PC-9 (cell line): ENCODE data around the gene PRLH. TPM values are rescaled to one million over a fixed set of nuclear protein-coding genes. Genes with fewer than 3 reads are reported as not detected.
"Not testable (repeated sequence)": the region's sequence is repeated elsewhere in the genome, so short reads cannot be mapped to it uniquely, and the experiment has no call there.

ENCODE experiments used
- BruUV-seq: library from RNA; stranded (reverse); fragments of 400-500 nt; replicated peaks from 2 replicates; lab custom pipeline; 2021; lab: Mats Ljungman, UMichigan
- CTCF ChIA-PET: fragments of 300-600 bp; sonication (Branson Sonifier 250); formaldehyde crosslinking; loops from one replicate; lab custom pipeline; 2022; ENCODE audit warnings: antibody characterized with exemption; lab: Charles Lee
- POLR2A ChIA-PET: fragments of 300-600 bp; sonication (Branson Sonifier 250); formaldehyde crosslinking; loops from one replicate; lab custom pipeline; 2022; ENCODE audit warnings: antibody characterized with exemption; ENCODE audit not compliant: unreplicated experiment; lab: Charles Lee
- DNase-seq, 2 experiments: peaks; one replicate each; pipeline versions ENCODE4 v3.0.0 to v3.0.0-alpha.2; 2015 to 2022; ENCODE audit warnings: mixed read lengths in 1 of 2
- H2AFZ ChIP-seq: fragments of 200-600 bp; sonication (generic); 2 replicates; pipeline ENCODE4 v1.8.1; 2017; ENCODE audit warnings: antibody characterized with exemption
- H3F3A ChIP-seq: fragments of 200-600 bp; sonication (generic); 2 replicates; pipeline ENCODE4 v1.8.1; 2017; ENCODE audit warnings: antibody characterized with exemption, mild to moderate bottlenecking, low read depth; ENCODE audit not compliant: insufficient read depth
- H3K27ac ChIP-seq: fragments of 200-600 bp; sonication (generic); 2 replicates; pipeline ENCODE4 v1.6.1; 2016; ENCODE audit warnings: mixed run types
- H3K27me3 ChIP-seq: fragments of 200-600 bp; sonication (generic); 2 replicates; pipeline ENCODE4 v1.6.1; 2016; ENCODE audit warnings: low read depth, mixed run types; ENCODE audit not compliant: insufficient read depth
- H3K36me3 ChIP-seq: fragments of 200-600 bp; sonication (generic); 2 replicates; pipeline ENCODE4 v1.6.1; 2016; ENCODE audit warnings: low read depth, mixed run types
- H3K4me1 ChIP-seq: fragments of 200-600 bp; sonication (generic); replicated peaks from 2 replicates; pipeline ENCODE4 v1.6.1; 2016; ENCODE audit warnings: mixed run types; ENCODE audit not compliant: insufficient read depth
- H3K4me2 ChIP-seq: fragments of 200-600 bp; sonication (generic); 2 replicates; pipeline ENCODE4 v1.6.1; 2017; ENCODE audit warnings: mixed run types
- H3K4me3 ChIP-seq: fragments of 200-600 bp; sonication (generic); 2 replicates; pipeline ENCODE4 v1.6.1; 2016; ENCODE audit warnings: mixed run types
- H3K79me2 ChIP-seq: fragments of 200-600 bp; sonication (generic); 2 replicates; pipeline ENCODE4 v1.6.1; 2017; ENCODE audit warnings: low read depth, mixed run types
- H3K9me2 ChIP-seq: fragments of 200-600 bp; sonication (generic); 2 replicates; pipeline ENCODE4 v1.8.1; 2017; ENCODE audit warnings: mild to moderate bottlenecking; ENCODE audit not compliant: insufficient read depth
- H3K9me3 ChIP-seq: fragments of 200-600 bp; sonication (generic); 2 replicates; pipeline ENCODE4 v1.8.1; 2016; ENCODE audit warnings: low read depth; ENCODE audit not compliant: insufficient read depth
- H4K20me1 ChIP-seq: fragments of 200-600 bp; sonication (generic); 2 replicates; pipeline ENCODE4 v1.8.1; 2017; ENCODE audit not compliant: insufficient read depth
- EZH2 ChIP-seq: fragments of 200-600 bp; sonication (generic); IDR thresholded peaks from 2 replicates; pipeline ENCODE4 v1.8.0; 2017; ENCODE audit warnings: antibody characterized with exemption, low read depth
- intact Hi-C: fragments of 100-400 bp; cut with micrococcal nuclease; formaldehyde crosslinking; loops from one replicate; pipeline ENCODE4 v1.10.0; 2022; ENCODE audit not compliant: unreplicated experiment
- total RNA-seq: library from RNA; stranded (reverse); gene quantifications from 2 replicates; pipeline ENCODE4 v1.2.3, GENCODE V29; 2021
- TF ChIP-seq, protein P1 (sequence below): fragments of 200-600 bp; sonication (generic); conservative IDR thresholded peaks from 2 replicates; pipeline ENCODE4 v1.6.1; 2017; ENCODE audit warnings: mixed run types, antibody characterized with exemption, mild to moderate bottlenecking, moderate library complexity

Gene PRLH
- total RNA-seq, 1 experiment from 2014 or later: not detected

GRCh38 chr2:237604960-237605359 lies 38.6 kb downstream of the PRLH start:
- no peak overlapping the region for H2AFZ ChIP-seq
- POLR2A ChIA-PET: no interaction called here

GRCh38 chr2:237606522-237606921 lies 40.1 kb downstream of the PRLH start:
- H2AFZ ChIP-seq, DNase-seq, H3K27me3 ChIP-seq, H3K9me2 ChIP-seq, H3K4me2 ChIP-seq, H3K4me1 ChIP-seq, intact Hi-C loops, H3K27ac ChIP-seq, H4K20me1 ChIP-seq, BruUV-seq, H3K36me3 ChIP-seq, H3K4me3 ChIP-seq, H3K79me2 ChIP-seq, H3K9me3 ChIP-seq, H3F3A ChIP-seq: not testable (repeated sequence)
- POLR2A ChIA-PET: interaction anchor here (0.6 kb wide), 1 partner anchor 80 kb away, joined by 3 read pairs; no protein-coding TSS in a partner anchor
- CTCF ChIA-PET: interaction anchor here (0.5 kb wide), 1 partner anchor 127 kb away, joined by 6 read pairs; no protein-coding TSS in a partner anchor

More at GRCh38 chr2:237604960-237605359, 38.6 kb downstream of the PRLH start:
- Histone ChIP-seq H3K4me1 (no peaks in the 10 kb centered on the region), H3K9me3 (no peaks in the 10 kb centered on the region), H3K79me2 (no peaks in the 10 kb centered on the region), H3F3A (no peaks in the 10 kb centered on the region; the same call in 1 of the 2 replicates), H3K9me2 (no peaks in the 10 kb centered on the region), H3K36me3 (no peaks in the 10 kb centered on the region), H3K27me3 (no peaks in the 10 kb centered on the region), H4K20me1 (no peaks in the 10 kb centered on the region), H3K27ac (no peak overlapping the region), H3K4me3 (no peak overlapping the region), H3K4me2 (no peak overlapping the region)
- CTCF ChIA-PET: no interaction called here
- no TSS peak for BruUV-seq
- no peak for TF ChIP-seq EZH2
- TF ChIP-seq, protein P1, sequence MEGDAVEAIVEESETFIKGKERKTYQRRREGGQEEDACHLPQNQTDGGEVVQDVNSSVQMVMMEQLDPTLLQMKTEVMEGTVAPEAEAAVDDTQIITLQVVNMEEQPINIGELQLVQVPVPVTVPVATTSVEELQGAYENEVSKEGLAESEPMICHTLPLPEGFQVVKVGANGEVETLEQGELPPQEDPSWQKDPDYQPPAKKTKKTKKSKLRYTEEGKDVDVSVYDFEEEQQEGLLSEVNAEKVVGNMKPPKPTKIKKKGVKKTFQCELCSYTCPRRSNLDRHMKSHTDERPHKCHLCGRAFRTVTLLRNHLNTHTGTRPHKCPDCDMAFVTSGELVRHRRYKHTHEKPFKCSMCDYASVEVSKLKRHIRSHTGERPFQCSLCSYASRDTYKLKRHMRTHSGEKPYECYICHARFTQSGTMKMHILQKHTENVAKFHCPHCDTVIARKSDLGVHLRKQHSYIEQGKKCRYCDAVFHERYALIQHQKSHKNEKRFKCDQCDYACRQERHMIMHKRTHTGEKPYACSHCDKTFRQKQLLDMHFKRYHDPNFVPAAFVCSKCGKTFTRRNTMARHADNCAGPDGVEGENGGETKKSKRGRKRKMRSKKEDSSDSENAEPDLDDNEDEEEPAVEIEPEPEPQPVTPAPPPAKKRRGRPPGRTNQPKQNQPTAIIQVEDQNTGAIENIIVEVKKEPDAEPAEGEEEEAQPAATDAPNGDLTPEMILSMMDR: peak; percentile 57
- peak in 1 of 2 experiments; percentile 44 for DNase-seq
- intact Hi-C loops: loop anchor here (1.0 kb wide), 1 partner anchor 139 kb away; no protein-coding TSS in a partner anchor

DNA sequence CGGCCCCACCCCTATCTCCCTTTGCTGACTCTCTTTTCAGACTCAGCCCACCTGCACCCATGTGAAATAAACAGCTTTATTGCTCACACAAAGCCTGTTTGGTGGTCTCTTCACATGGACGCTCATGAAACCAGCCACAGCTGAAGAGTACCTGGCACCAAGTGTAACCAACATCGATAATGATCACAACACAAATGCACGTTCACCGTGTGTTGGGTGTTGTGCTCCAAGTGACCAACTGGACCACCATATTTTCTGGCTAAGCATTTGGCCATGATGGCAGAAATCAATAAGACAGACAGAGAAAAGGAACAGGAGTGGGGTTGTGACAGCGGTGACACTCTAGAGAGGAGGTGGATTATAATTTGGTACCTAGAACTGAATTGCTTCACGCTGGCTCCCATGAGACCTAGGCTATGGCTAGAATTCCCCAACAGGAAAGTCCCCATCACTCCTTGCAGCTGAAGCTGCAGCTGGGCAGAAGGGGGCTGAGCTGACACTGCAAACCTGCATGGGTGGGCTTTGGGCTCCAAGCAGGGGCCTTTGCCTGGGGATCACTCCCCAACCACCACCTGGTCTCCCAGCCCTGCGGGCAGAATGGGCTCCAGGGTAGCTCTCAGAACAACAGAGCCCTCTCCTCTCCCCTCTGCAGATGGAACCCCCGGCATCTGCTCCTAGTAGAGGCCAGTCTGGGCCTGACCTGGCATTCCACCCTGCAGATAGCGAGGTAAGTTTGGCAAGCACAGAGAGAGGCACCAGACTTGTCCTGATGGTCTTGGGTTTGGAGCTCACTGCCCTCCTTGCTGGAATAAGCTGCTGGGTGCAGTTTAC lies 46.4 kb downstream of the PRLH start:
- no peaks in the 10 kb centered on the region for H3K9me3 ChIP-seq
- H4K20me1 ChIP-seq: no peaks in the 10 kb centered on the region
- no peak overlapping the region for H2AFZ ChIP-seq
- H3K9me2 ChIP-seq: no peaks in the 10 kb centered on the region
- H3K4me2 ChIP-seq: no peak overlapping the region
- ChIA-PET CTCF (no interaction called here), POLR2A (no interaction called here)
- no peaks in the 10 kb centered on the region for H3K36me3 ChIP-seq
- peaks cover 20% of the 10 kb centered on the region; the same call in 1 of the 2 replicates for H3F3A ChIP-seq
- no peak for DNase-seq
- no peak overlapping the region for H3K4me3 ChIP-seq
- no peak for TF ChIP-seq EZH2
- TF ChIP-seq, protein P1: no peak
- intact Hi-C loops: no loop called here
- H3K4me1 ChIP-seq: peaks cover 19% of the 10 kb centered on the region
- no peaks in the 10 kb centered on the region for H3K27me3 ChIP-seq
- no peaks in the 10 kb centered on the region for H3K79me2 ChIP-seq
- no peak overlapping the region for H3K27ac ChIP-seq
- no TSS peak for BruUV-seq
